GM04504 (cell line): ENCODE measurements around the gene NPRL2.

Experiments
- DNase-seq: peaks from one replicate; pipeline ENCODE4 v3.0.0-alpha.2; 2012; ENCODE audit warnings: low read depth

Gene NPRL2

DNA sequence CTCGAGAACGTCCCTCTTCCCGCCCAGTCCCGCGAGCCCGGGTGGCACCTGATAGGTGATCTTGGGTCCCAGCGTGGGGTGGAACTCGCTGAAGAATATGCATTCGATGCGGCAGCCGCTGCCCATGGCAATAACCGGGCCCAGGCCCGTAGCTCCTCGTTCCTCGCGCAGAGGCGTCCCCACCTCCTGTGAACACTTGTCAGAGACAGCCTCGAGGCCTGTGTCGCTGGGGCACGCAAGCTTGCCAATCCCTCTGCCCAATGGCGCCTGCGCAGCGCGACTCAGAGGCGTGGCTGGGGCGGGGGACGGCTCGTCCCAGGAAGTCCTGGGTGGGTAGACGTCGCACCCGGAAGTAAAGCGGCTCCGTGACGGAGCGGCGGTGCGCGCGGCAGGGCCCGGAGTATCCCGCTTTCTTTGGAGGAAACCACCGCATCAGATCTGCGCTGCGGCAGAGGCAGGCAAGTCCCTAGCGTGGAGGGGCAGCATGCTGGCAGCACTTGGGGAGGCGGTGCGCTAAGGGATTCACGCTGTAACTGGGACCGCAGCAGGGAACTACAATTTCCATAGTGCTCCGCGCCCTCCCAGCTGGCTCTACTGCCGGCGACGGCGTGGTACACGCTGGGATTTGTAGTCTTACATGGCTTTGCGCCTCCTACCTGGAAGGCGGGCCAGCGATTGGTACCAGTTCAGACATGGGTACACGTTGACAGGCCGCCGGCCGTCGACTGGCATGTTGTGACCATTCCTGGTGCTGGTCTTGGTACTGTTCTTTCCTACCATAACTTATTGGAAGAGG, at the start of gene NPRL2, which contains the start of gene CYB561D2:
NPRL2 (minus strand) TSS at position 249 of the 796 bp plus-strand sequence; CDS start at position 126, 123 bp downstream.
CYB561D2 (plus strand) TSS at position 336 of the 796 bp plus-strand sequence. CDS start 572 bp downstream, outside the sequence.
- peak; percentile 83 for DNase-seq

DNA sequence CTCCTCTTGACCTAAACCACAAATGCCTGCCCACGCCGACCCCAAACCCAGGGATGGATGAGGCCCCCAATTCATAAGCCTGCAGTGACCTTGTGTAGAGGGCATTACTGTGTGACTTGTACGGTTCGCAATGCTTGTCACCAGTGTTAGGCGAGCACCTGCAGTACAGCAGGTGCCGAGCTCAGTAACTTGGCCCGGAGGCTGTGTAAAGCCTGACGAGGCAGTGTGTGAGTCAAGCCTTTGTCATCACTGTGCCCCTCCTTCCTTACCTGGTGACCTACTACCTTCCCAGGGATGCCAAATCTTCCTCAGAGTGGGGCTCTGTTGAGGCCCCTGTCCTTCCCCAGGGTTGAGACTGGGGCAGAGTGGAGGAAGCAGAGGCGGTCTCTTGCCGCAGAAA, 45.9 kb upstream of the NPRL2 start:
- DNase-seq = no peak

DNA sequence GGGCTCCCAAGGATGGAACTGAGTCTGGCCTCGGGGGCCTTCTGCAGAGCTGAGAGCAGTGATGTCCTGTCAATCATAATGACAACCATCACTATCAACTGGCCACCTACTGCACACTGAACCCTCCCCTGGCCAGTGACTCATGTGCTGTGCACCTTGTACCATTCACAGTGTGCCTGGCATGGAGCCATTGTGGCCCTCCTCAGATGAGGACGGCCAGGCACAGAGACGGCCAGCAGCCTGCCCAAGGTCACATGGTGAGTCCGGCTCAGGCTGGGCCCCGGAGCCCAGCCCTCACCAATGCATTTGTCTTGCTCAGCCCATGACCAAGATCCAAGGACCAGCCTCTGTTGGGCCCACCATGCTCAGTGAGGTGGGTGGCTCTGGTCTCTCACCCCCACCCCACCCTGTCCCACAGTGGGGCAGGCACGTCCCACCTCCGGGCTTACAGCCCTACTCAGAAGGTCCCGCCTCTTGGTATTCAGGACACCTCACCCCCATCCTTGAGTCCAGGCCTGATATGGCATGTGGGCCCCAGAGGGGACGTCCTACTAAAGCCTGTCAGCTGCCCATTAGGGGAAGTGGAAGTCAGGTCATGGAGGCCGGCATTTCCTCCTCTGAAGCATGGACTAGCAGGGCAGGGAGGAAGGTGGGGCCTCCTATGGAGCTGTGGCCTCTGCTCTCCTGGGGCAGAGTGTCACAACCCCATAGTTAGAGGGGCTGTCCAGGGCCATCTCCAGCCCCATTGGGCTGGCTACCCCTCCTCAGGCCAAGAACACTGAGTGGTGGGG, 44.7 kb upstream of the NPRL2 start:
- DNase-seq = no peak

DNA sequence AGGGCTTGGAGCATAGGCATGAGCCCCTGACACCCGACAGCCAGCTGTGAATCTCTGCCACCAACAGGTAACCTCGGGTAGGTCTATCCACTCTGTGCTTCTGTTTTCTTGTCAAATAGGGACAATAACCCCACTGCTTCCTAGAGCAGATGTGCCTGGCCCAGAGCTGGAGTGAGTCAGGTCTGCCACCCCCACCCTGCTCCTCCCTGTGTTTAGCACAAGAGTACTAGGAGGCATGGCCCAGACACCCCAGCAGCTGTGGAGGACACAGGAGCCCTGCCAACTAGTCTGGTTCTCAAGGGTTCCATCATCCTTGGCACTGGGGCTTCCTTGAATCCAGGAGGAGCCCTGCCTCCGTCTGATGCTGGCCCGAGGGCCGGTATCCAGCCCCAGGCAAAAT, 42.5 kb upstream of the NPRL2 start:
- no peak for DNase-seq

DNA sequence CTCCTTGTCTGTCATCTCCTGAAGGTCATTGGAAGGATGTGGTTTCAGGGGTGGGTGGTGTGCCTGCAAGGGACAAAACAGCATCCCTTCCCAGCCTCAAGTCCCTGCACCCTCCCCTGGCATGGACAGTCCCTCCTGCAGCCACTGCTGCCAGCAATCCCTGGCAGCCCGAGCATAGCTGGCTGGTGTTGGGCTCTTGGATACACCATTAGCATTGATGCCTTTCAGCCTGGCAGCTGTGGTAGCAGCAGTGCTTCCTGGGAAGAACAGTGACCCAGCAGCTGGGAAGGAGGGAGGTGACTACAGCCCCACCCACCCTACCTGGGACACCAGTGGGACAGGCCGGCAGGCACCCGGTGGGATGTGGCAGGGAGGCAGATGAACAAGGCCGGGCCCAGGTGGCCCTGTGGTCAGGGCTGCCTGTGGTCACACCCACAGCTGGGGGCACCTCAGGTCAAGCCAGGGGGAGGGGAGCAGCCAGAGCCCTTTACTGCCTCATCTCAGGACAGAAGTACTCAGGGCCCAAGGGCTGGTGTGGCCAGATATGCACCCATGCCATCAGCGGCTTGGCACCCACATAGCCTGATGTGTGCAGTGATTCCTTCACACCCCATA, 41.6 kb upstream of the NPRL2 start:
- DNase-seq = no peak

DNA sequence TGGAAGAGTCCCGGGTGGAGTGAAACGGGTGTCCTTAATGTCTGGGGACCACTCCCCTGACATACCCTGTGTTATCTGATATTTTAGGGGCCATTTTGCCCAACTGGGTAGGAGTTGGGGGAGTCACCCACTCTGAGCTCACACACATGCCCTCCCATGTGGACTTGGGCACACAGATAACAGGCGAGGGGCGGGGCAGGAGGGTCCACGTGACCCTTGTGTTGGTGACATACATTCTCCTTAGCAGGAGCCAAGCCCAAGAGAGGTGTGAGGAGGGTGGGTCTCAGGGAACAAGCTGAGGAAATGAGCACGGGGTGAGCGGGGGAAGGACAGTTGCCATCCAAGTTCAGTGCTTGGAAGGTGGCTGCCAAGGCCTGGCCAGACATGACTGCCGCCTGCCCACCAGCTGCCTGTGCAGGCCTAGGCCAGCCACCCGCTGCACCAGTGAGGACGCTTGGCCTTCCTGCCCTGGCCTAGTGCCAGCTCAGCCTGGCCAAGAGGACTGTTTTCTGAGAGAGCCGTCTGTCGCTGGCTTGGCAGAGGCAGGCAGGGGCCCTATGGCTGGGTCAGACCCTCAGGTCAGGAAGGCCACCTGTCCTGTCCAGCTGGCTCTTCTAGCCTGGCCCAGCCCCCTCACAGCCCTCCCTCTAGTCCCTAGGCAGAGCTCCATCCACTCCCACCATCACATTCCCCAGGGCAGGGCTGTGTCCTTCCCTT, 40.1 kb upstream of the NPRL2 start:
- no peak for DNase-seq

DNA sequence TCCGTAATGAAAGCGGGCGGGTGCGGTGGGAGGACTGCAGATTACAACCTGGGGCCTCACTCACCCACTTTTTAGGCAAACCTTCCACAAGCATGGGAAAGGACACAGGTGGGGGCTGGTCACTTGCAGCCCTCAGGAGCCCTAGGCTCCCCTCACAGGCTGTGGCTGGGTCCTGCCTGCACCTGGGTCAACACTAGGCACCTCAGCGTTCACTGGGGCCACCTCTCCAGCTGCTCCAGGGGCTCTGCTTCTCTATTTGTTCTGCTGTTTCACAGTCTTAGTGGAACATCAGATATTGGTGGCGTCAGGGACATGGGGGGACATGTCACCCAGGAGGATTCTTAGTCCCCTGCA, 38.8 kb upstream of the NPRL2 start:
- no peak for DNase-seq

DNA sequence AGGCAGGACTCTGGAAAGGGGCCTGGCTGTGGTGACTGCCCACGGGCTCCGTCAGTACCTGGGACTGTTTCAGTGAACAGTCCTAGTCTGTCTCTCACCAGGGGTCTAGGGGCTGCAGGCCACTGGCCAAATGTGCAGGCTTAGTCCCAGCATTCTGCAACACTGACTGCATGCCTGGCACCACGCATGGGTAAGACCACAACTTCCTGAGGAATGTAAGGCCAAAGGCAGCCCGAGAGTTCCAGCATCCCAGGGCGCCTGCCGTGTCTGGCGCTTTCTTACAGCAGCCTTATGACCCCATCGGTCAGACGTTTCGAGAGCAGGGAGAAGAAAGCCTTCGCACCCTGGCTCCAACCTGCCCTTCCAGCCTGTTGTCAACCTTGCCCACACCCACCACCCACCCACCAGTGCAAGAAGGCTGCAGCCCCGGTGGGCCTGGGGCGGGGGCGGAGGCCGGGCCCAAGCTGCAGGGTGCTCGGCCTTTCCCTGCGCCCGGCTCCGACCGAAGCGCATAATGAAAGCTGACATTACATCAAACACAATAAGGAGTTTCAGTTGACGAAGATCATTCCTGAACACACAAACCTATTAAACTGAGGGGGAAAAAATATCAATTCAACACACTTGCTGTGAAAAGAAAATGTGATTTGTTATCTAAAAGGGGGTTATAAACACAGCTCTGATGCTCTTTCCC, 38.3 kb upstream of the NPRL2 start:
- DNase-seq = no peak

DNA sequence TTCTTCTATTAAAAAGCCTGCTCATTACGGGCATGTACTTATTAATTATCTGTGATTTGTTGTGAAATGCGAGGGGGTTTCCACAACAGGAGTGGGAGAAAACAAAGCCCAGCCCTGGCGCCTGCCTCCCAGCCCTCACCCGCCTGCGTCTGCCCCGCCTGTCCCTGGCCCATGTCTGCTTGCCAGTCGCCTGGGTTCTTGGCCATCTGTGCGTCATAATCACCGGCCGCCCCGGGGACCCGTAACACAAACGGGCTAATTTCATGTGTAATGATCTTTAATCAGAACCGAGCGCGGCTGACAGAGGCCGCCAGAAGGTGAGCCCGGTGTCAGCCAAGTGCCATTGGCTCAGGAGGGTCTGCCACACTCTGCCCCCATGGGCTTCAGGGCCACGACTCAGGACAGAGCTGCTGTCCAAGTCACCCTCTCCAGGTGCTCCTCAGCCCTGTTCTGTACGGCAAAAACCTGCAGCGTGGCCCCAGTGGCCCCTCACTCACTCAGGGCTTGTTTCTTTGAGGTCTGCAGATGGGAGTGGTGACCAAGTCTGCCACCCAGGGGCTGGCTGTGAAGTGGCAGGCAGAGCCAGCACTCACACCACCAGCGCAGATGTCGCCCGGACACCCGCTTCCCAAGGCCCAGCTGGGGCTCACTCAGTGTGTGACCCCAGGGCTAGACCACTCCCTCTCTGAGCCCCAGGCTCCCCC, 37.6 kb upstream of the NPRL2 start:
- no peak for DNase-seq

DNA sequence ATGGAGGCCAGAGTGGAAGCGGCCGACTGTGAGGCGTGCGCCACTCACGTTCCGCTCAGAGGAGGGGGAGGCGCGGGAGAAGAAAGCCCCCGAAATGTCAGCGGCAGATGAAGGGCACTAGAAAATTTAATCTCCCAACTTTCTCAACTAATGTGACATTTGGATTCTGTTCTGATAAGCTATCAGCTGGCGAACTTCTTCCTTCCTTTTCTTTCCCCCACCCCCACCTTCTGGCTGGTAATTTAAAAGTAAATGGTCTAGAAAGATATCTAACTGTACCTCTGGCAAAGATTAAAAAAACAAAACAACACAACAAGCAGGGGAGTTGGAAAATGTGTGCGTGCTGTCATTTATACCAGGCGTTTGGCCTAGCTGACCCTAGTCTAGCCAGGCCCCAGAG, 35.2 kb upstream of the NPRL2 start:
- no peak for DNase-seq

DNA sequence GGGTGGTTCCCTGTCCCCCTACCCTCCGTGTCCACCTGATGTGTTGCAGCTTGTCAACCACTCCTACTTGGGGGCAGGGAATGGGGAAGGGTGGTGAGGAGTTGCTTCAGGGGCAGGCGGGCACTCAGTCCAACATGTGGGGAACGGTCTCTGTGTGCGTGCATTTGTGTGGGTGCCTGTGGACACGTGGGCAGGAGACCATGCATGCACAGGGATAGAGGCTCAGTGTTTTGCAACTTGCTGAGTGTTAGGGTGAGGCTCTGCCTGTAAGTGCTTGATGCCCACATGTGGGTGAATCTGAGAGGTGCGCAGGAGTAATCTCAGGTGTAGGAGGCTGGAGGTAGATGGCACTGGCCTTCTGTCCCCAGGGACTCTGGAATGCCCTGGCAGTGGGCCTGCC, 33.2 kb upstream of the NPRL2 start:
- DNase-seq = no peak

DNA sequence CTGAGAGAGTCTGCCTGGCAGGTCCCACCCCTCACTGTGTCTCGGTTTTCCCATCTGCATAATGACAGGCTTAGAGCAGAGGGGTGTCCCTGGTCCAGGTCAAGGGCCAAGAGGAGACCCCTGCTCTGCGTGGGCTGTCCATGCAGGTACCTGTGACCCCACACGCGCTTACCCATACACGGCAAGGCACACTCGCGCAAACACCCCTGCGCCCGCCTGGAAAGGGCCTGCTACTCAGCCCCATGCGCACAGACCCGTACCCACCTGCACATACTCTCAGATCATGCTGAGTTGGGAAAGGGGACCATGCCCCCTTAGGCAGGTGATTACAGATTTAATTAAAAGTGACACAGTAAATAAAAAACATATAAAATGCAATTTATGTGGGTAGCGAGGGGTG, 32.1 kb upstream of the NPRL2 start:
- no peak for DNase-seq

DNA sequence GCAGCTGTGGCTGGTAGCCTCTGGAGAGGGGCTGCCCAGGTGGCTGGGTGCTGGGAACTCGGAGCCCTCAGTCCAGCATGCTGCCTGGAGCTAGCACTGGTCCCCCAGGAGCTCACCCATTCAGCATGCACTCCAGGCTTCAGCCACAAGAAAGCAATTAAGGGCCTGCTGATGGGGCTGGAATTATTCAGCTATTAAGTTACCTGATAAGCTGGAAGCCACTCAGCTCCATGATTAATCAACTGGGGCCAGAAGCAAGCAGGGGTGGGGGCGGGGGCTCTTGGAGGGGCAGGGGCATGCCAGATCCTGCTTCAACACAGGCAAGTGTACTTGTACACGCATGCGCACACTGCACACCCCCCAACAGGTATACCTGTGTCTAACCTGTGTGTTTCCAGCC, 30.8 kb upstream of the NPRL2 start:
- DNase-seq = no peak

DNA sequence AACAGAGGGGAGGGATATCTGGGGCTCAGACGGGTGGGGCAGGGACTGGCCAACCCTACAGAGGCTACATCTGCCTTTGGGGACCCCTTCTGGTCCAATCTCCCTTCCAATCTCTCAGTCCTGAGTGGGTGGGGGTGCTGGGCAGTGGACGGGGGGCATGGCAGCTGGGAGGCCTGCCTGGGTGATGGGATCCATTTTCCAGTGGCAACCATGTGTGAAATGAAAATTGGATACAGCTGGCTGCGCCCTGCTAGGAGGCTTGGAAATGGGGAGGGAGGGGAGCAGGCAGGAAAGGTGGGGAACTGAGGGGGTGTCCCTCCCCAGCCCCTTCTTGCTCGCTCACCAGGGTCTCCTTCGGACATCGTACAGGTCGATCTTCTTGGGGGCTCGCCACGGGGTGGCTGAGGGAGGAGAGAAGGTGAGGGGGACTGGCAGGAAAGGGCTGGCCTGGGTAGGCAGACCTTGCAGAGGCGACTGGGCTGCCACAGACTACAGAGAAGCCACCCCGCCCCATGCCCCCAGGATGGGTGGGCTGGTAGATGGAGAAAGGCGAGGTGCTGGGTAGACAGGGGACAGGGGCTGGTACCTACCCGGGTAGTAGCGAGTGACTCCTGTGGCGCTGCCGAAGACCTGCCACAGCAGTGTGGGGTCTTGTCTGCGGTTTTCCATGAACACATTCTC, 30.0 kb upstream of the NPRL2 start:
- DNase-seq = no peak

DNA sequence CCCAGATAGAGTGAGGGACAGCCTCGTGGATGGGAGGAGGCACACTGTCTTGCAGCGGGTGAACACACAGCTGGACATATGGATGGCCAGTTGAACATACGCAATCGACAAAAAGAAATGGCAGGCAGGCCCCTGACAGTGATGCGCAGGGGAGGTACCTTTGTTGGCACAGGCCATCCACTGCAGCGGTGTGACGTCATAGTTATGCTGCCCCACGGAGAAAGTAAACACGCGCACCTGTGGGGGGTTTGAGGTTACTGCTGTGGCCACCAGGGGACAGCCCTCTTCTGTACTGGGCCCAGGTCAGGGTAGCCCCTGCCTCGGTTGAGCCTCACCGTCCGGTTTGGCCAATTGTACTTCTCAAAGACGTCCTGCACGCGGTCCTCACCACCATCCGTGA, 28.2 kb upstream of the NPRL2 start:
- DNase-seq = no peak

DNA sequence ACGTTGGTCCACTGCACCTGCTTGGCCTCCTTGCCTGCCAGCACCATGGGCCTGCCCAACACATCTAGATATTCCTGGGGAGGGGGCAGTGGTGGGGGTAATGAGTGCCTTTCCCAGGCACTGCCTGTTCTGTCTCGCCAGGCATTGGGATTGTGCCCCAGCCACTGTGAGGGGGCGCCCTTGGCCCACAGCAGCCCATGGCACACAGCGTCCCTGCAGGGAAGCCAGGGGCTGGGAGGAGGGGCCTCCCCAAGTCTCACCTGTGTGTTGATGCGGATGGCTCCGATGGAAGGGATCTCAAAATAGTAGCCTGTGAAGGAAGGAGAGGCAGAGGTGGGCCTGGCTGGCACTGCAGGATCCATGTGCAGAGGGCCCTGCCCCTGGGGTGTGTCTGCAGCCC, 27.4 kb upstream of the NPRL2 start:
- DNase-seq = no peak

DNA sequence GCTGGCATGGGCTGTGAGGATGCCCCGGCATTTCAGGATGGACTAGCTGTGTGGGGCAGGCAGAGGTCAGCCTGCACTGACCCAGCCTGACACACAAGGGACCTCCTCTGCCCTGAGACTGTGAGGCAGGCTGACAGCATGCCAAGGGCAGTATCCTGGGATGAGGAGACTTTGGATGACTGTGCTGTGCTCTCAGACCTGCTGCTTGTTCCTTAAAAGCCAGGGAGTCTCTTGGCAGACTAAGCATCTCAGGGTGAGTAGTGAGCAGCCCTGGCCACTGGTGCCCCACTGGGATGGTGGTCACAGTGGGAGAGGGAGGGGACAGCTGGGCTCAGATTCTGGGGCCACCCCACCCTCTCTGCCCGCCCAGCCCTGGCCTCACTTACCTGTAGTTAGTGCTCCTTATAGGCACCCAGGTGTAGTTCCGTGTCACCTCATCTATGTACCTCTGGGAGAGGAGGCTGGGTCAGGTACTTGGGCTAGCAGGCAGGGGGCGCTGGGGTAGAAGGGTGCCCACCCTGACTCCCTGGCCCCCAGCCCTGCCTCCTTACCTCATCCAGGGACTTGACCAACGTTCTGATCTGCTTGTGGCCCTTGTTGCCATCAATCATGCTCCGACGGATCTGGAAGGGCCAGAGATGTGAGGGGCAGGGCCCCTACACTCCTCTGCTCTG, 24.8 kb upstream of the NPRL2 start:
- DNase-seq = no peak

DNA sequence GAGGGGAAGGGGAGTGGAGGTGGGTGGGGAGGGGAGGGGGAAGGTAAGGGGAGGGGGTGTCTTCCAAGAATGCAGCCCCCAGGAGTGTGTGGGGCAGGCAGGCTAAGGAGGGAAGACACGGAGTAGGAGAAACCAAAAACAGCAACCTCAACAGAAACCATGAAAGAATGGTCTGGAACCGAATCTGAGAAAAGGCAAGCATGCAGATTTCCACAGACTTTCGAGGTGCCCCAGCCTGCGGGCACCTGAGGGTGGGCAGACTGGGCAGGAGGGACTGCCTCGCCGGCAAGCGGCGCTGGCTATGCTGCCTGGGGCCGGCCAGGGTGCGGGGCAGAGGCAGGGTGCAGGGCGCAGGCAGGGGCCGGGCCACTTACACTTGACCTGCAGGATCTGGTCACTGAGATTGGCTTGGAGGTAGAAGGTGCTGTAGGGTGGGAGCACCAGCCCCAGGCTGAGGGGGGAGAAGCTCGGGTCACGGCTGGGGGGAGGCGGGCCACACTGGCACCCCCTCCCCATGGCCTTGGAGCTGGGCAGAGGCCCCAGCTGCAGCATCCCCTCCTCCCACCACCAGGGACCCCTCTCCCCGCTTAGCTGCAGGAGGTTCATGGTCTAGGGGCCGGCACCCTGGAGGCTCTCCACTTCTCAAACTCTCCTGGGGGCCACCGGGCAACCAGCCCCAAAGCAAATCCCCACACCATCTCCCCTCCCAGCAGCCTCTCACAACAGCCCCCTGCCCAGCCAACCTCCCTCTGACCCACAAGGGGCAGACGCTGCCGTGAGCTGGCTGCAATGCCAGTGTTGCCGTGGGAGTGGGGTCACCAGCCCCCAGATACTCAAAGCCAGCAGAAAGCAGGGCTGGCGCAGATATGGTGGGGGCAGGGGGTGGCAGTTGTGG, 24.0 kb upstream of the NPRL2 start:
- no peak for DNase-seq
